Uterus (tissue), 2 donors: ENCODE data around the gene UBASH3A.

ENCODE experiments used
- CTCF ChIP-seq, 4 experiments: fragments of 200-600 bp in 2 of 4; fragments of 450-650 bp in 2 of 4; sonication (generic) in 2 of 4; IDR thresholded peaks; one replicate each; pipeline ENCODE4 v1.5.1; 2016 to 2019; ENCODE audit warnings: antibody characterized with exemption in 4 of 4, mild to moderate bottlenecking in 2 of 4, moderate library complexity in 1 of 4
- POLR2A ChIP-seq, 2 donors: fragments of 450-650 bp; IDR thresholded peaks; one replicate each; pipeline ENCODE4 v1.6.1; 2016; ENCODE audit warnings: antibody characterized with exemption in 2 of 2, mild to moderate bottlenecking in 1 of 2, moderate library complexity in 1 of 2

DNA sequence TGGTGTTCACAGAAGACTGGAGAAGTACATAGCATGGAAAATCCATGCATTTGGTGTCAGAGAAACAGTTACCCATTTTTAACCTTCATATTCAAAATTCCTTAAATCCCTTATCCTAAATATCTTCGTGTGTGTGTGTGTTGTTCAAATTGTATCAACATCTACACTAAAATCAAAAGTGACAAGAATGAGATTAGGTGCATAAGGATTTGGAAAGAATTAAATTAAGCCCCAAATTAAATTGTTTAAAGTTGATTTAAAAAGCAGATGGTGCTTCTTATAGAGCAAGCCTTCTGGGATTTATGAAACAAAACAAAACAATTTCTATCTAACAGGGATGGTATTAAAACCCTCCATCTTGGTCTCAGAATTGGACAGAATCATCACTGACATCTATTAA, 87.6 kb downstream of the UBASH3A start:
- TF ChIP-seq CTCF (IDR thresholded peaks at IDR 0.05), result no peak
- no peak for TF ChIP-seq POLR2A (IDR thresholded peaks at IDR 0.05)
